CD4-positive, alpha-beta memory T cell (primary cell): Measurements from ENCODE around the gene FASTK. TPM values are rescaled to one million over a fixed set of nuclear protein-coding genes. Genes with fewer than 3 reads are reported as not detected.

Source experiments
- CTCF ChIA-PET: fragments of 350-600 bp; sonication (Branson Sonifier 250); formaldehyde crosslinking; loops from one replicate; lab custom pipeline; 2021; ENCODE audit warnings: inconsistent platforms; ENCODE audit not compliant: partially characterized antibody; lab: Charles Lee
- POLR2A ChIA-PET: fragments of 350-600 bp; sonication (Branson Sonifier 250); formaldehyde crosslinking; loops from one replicate; lab custom pipeline; 2021; ENCODE audit not compliant: partially characterized antibody; lab: Charles Lee
- DNase-seq, 5 donors: peaks; one replicate each; pipeline versions ENCODE4 v3.0.0 to v3.0.0-alpha.2; 2020 to 2022; ENCODE audit warnings: mixed read lengths in 1 of 5
- H3K27ac ChIP-seq: one replicate; pipeline ENCODE4 v1.7.0; 2013; ENCODE audit warnings: low read depth, low read length
- H3K27me3 ChIP-seq: 2 replicates; pipeline ENCODE4 v1.7.0; 2013; ENCODE audit warnings: mild to moderate bottlenecking, low read length, moderate library complexity; ENCODE audit not compliant: insufficient read depth
- H3K36me3 ChIP-seq: 2 replicates; pipeline ENCODE4 v1.7.0; 2013; ENCODE audit warnings: mild to moderate bottlenecking, low read length, moderate library complexity; ENCODE audit not compliant: insufficient read depth
- H3K4me1 ChIP-seq: 2 replicates; pipeline ENCODE4 v1.7.0; 2013; ENCODE audit warnings: mild to moderate bottlenecking, low read length, moderate library complexity; ENCODE audit not compliant: insufficient read depth
- H3K4me3 ChIP-seq, 2 donors: one replicate each; pipeline ENCODE4 v1.7.0; 2013; ENCODE audit warnings: low read length in 2 of 2, mild to moderate bottlenecking in 1 of 2
- H3K9me3 ChIP-seq, 2 donors: one replicate each; pipeline ENCODE4 v1.7.0; 2013; ENCODE audit warnings: low read length in 2 of 2, control low read depth in 1 of 2; ENCODE audit not compliant: control insufficient read depth in 1 of 2
- H3K27ac Mint-ChIP-seq, 7 donors: one replicate each; pipeline ENCODE4 v1.8.0; 2020 to 2021; ENCODE audit warnings: mixed read lengths in 7 of 7, mild to moderate bottlenecking in 6 of 7, inconsistent platforms in 3 of 7, moderate library complexity in 3 of 7
- H3K27me3 Mint-ChIP-seq, 2 donors: one replicate each; pipeline ENCODE4 v1.8.0; 2020 to 2021; ENCODE audit warnings: mixed read lengths in 2 of 2
- H3K36me3 Mint-ChIP-seq, 2 donors: one replicate each; pipeline ENCODE4 v1.8.0; 2020 to 2021; ENCODE audit warnings: mixed read lengths in 2 of 2, inconsistent platforms in 1 of 2, mild to moderate bottlenecking in 1 of 2
- H3K4me1 Mint-ChIP-seq, 4 donors: one replicate each; pipeline ENCODE4 v1.8.0; 2020 to 2021; ENCODE audit warnings: mixed read lengths in 4 of 4, mild to moderate bottlenecking in 1 of 4
- H3K4me3 Mint-ChIP-seq, 8 donors: one replicate each; pipeline ENCODE4 v1.8.0; 2020 to 2021; ENCODE audit warnings: mixed read lengths in 8 of 8, mild to moderate bottlenecking in 7 of 8, moderate library complexity in 6 of 8, inconsistent platforms in 3 of 8
- H3K9me3 Mint-ChIP-seq, 8 donors: one replicate each; pipeline ENCODE4 v1.8.0; 2020 to 2021; ENCODE audit warnings: mixed read lengths in 8 of 8, mild to moderate bottlenecking in 5 of 8, inconsistent platforms in 3 of 8, moderate library complexity in 1 of 8
- intact Hi-C: fragments of 100-400 bp; cut with micrococcal nuclease; formaldehyde crosslinking; loops from one replicate; pipeline ENCODE4 v1.15.1; 2023
- polyA plus RNA-seq, 2 donors: library from polyadenylated mRNA; unstranded; fragments of 300-500 nt; fragmentation: Illumina TruSeq; gene quantifications; one replicate each; pipeline ENCODE4 v1.2.3, GENCODE V29; 2021
- total RNA-seq, 2 experiments: library from RNA; stranded (reverse); gene quantifications; one replicate each; pipeline ENCODE4 v1.2.3, GENCODE V29; 2021

FASTK gene
- total and polyA plus RNA-seq, 4 experiments from 2014 or later, result 51.2 to 126 (median 92.5) TPM

DNA sequence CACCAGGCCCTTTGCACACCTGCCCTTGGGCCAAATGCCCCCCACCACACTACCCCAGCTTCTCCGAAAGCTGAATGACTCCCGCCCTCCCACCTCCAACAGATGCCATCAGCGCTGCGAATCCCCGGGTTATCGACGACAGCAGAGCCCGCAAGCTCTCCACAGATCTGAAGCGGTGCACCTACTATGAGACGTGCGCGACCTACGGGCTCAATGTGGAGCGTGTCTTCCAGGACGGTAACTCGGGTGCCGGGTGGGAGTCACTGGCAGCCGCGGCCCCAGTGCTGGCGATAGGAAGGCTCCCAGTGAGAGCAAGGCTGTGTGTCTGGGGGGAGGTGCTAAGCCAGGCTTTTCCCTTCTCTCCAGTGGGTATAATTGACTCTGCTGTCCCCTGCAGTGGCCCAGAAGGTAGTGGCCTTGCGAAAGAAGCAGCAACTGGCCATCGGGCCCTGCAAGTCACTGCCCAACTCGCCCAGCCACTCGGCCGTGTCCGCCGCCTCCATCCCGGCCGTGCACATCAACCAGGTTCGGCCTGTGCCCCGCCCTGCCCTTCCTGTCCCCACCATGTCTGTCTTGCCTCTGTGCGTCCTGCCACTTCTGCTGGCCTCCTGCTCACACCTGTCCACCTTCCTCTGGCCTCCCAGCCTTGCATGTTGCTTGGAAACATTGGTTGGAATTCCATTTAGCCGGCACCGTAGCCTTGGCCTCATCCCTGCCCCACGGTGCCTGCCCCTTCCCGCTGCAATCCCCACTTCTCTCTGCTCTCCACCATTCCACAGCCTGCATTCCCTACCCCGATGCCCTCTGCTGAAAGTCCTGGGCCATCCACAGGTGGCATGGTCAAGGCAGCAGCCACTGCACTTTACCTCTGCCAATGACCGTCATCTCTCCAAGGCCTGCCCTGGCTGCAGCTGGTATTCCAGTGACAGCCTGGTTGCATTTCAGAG, 37.8 kb upstream of the FASTK start:
- Mint-ChIP-seq H3K36me3 (peaks cover 11 to 30% of the 10 kb centered on the region in 2 donors), H3K27ac (peak overlapping the region in 4 of 7 donors; percentile 29 to 93 (median 72)), H3K9me3 (peaks cover 0 to 2% (median 0%) of the 10 kb centered on the region in 8 donors), H3K27me3 (no peaks in the 10 kb centered on the region), H3K4me1 (peaks cover 3 to 41% (median 21%) of the 10 kb centered on the region in 4 donors), H3K4me3 (peak overlapping the region in 4 of 8 donors; percentile 31 to 88 (median 78))
- Histone ChIP-seq H3K27ac (no peak overlapping the region), H3K36me3 (no peaks in the 10 kb centered on the region), H3K9me3 (no peaks in the 10 kb centered on the region), H3K4me3 (peak overlapping the region in 1 of 2 donors; percentile 22), H3K4me1 (peaks cover 26% of the 10 kb centered on the region), H3K27me3 (no peaks in the 10 kb centered on the region)
- ChIA-PET POLR2A (interaction anchor here (1.1 to 1.3 kb wide), 2 partner anchors 38 to 114 kb away, joined by 3 read pairs; partner anchors contain the start of genes CHPF2 and FASTK), CTCF (interaction anchor here (0.8 to 2.8 kb wide), 4 partner anchors 7 to 184 kb away, joined by 3 to 13 read pairs (median 4); partner anchors contain the start of gene ABCB8)
- peak in 1 of 5 donors; percentile 8 for DNase-seq
- intact Hi-C loops, result no loop called here

GRCh38 chr7:151117565-151117964, 37.0 kb upstream of the FASTK start:
- intact Hi-C loops, result loop anchor here (2.0 kb wide), 1 partner anchor 55 kb away; no protein-coding TSS in a partner anchor
- peaks cover 3 to 41% (median 24%) of the 10 kb centered on the region in 4 donors for H3K4me1 Mint-ChIP-seq
- peaks cover 0 to 2% (median 0%) of the 10 kb centered on the region in 8 donors for H3K9me3 Mint-ChIP-seq
- Histone ChIP-seq H3K4me3 (peak overlapping the region; percentile 17 to 38), H3K4me1 (peaks cover 26% of the 10 kb centered on the region), H3K36me3 (no peaks in the 10 kb centered on the region), H3K27me3 (no peaks in the 10 kb centered on the region), H3K9me3 (no peaks in the 10 kb centered on the region), H3K27ac (peak overlapping the region; percentile 44)
- H3K4me3 Mint-ChIP-seq, result peak overlapping the region; percentile 74 to 88 (median 83)
- peak overlapping the region; percentile 76 to 97 (median 93) for H3K27ac Mint-ChIP-seq
- POLR2A ChIA-PET, result interaction anchor here (1.1 to 1.9 kb wide), 4 partner anchors 10 to 115 kb away, joined by 3 to 6 read pairs (median 4); partner anchors contain the start of genes CHPF2 and FASTK
- peak; percentile 42 to 76 (median 64) for DNase-seq
- CTCF ChIA-PET, result interaction anchor here (0.8 to 2.8 kb wide), 5 partner anchors 10 to 219 kb away, joined by 3 to 13 read pairs (median 3); partner anchors contain the start of gene ABCB8
- peaks cover 11 to 30% of the 10 kb centered on the region in 2 donors for H3K36me3 Mint-ChIP-seq
- H3K27me3 Mint-ChIP-seq, result no peaks in the 10 kb centered on the region

- ChIA-PET POLR2A (interaction anchor here (1.1 to 1.9 kb wide), 4 partner anchors 10 to 115 kb away, joined by 3 to 6 read pairs (median 4); partner anchors contain the start of genes CHPF2 and FASTK), CTCF (interaction anchor here (0.9 to 2.8 kb wide), 4 partner anchors 9 to 219 kb away, joined by 3 to 13 read pairs (median 4); no protein-coding TSS in a partner anchor)
- Histone ChIP-seq H3K27me3 (no peaks in the 10 kb centered on the region), H3K4me3 (peak overlapping the region; percentile 17 to 38), H3K4me1 (peaks cover 26% of the 10 kb centered on the region), H3K9me3 (no peaks in the 10 kb centered on the region), H3K36me3 (no peaks in the 10 kb centered on the region), H3K27ac (peak overlapping the region; percentile 44)
- Mint-ChIP-seq H3K27me3 (no peaks in the 10 kb centered on the region), H3K4me3 (peak overlapping the region; percentile 74 to 88 (median 83)), H3K27ac (peak overlapping the region; percentile 76 to 97 (median 93)), H3K4me1 (peaks cover 3 to 40% (median 24%) of the 10 kb centered on the region in 4 donors), H3K9me3 (peaks cover 0 to 2% (median 0%) of the 10 kb centered on the region in 8 donors), H3K36me3 (peaks cover 11 to 30% of the 10 kb centered on the region in 2 donors)
- peak in 1 of 5 donors; percentile 37 for DNase-seq
- intact Hi-C loops, result loop anchor here (2.0 kb wide), 1 partner anchor 56 kb away; no protein-coding TSS in a partner anchor
Measured at GRCh38 chr7:151116603-151117440, 36.2 kb upstream of the FASTK start.

- Mint-ChIP-seq H3K27ac (peak overlapping the region in 5 of 7 donors; percentile 51 to 95 (median 85)), H3K36me3 (peaks cover 3 to 22% of the 10 kb centered on the region in 2 donors), H3K4me1 (peaks cover 3 to 35% (median 23%) of the 10 kb centered on the region in 4 donors), H3K9me3 (peaks cover 0 to 1% (median 0%) of the 10 kb centered on the region in 8 donors), H3K27me3 (no peaks in the 10 kb centered on the region), H3K4me3 (peak overlapping the region; percentile 67 to 80 (median 75))
- H3K9me3 ChIP-seq, result no peaks in the 10 kb centered on the region
- no peak overlapping the region for H3K4me3 ChIP-seq
- peaks cover 31% of the 10 kb centered on the region for H3K4me1 ChIP-seq
- no peaks in the 10 kb centered on the region for H3K27me3 ChIP-seq
- POLR2A ChIA-PET, result interaction anchor here (0.5 to 1.9 kb wide), 5 partner anchors 8 to 101 kb away, joined by 4 to 7 read pairs (median 6); partner anchors contain the start of gene TMUB1
- peak in 1 of 5 donors; percentile 48 for DNase-seq
- CTCF ChIA-PET, result interaction anchor here (1.0 to 2.8 kb wide), 3 partner anchors 8 to 130 kb away, joined by 3 to 13 read pairs (median 4); no protein-coding TSS in a partner anchor
- no peaks in the 10 kb centered on the region for H3K36me3 ChIP-seq
- intact Hi-C loops, result loop anchor here (2.0 kb wide), 1 partner anchor 57 kb away; no protein-coding TSS in a partner anchor
- H3K27ac ChIP-seq, result peak overlapping the region; percentile 21
Measured at GRCh38 chr7:151115836-151116418, 35.3 kb upstream of the FASTK start.

DNA sequence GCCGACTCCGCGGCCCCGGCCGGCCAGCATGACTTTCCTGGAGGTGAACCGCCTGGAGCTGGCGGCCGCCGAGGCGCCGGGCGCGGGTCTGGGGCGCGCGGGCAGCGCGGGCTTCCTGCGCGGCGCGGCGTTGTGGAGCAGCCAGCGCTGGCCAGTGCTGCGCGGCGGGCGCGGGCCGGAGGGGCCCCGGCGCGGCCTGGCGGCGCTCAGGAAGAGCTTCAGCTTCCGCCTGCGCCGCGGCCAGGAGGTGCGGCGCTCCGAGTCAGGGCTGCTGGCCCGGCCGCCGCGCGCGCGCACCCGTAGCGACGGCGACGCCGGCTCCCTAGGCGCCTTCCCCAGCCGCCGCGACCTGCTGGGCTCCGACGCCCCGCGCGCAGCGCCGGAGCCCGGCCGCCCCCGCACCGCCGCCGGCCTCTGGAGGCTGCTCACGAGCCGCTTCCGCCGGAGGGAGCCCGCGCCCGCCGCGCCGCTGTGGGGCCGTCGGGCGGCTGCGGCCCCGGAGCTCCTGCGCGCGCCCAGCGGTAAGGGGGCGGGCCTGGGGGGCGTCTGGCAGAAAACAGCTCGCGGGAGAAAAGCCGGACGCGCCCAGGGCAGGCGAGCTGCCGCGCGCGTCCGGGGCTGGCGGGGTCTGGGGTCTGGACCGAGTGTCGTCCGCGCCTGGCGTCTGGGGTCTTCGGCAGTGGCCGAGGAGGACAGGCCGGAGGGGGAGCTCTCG, 34.7 kb upstream of the FASTK start:
- H3K36me3 Mint-ChIP-seq, result peaks cover 3 to 16% of the 10 kb centered on the region in 2 donors
- Histone ChIP-seq H3K9me3 (no peaks in the 10 kb centered on the region), H3K27me3 (no peaks in the 10 kb centered on the region), H3K4me3 (no peak overlapping the region), H3K36me3 (no peaks in the 10 kb centered on the region), H3K27ac (no peak overlapping the region), H3K4me1 (peaks cover 31% of the 10 kb centered on the region)
- H3K4me1 Mint-ChIP-seq, result peaks cover 3 to 39% (median 25%) of the 10 kb centered on the region in 4 donors
- H3K27me3 Mint-ChIP-seq, result no peaks in the 10 kb centered on the region
- peaks cover 0 to 1% (median 0%) of the 10 kb centered on the region in 8 donors for H3K9me3 Mint-ChIP-seq
- peak overlapping the region; percentile 67 to 80 (median 75) for H3K4me3 Mint-ChIP-seq
- POLR2A ChIA-PET, result interaction anchor here (0.5 to 1.9 kb wide), 4 partner anchors 9 to 101 kb away, joined by 4 to 7 read pairs (median 5); partner anchors contain the start of gene TMUB1
- CTCF ChIA-PET, result interaction anchor here (0.7 to 1.0 kb wide), 3 partner anchors 9 to 130 kb away, joined by 3 to 4 read pairs (median 3); no protein-coding TSS in a partner anchor
- H3K27ac Mint-ChIP-seq, result peak overlapping the region in 5 of 7 donors; percentile 51 to 95 (median 85)
- intact Hi-C loops, result no loop called here
- peak in 4 of 5 donors; percentile 22 to 36 (median 24) for DNase-seq
